Thyroid gland (tissue), 4 donors: Measurements from ENCODE around the gene OBI1.

Experiments
- CTCF ChIP-seq, 6 experiments: fragments of 200-600 bp in 3 of 6; fragments of 450-650 bp in 3 of 6; sonication (generic) in 3 of 6; IDR thresholded peaks; one replicate each; pipeline ENCODE4 v1.5.1; 2016 to 2019; ENCODE audit warnings: antibody characterized with exemption in 6 of 6, mild to moderate bottlenecking in 2 of 6, inconsistent platforms in 1 of 6, moderate library complexity in 1 of 6
- POLR2A ChIP-seq, 2 donors: fragments of 450-650 bp; IDR thresholded peaks; one replicate each; pipeline ENCODE4 v1.6.1; 2017; ENCODE audit warnings: antibody characterized with exemption in 2 of 2, mild to moderate bottlenecking in 2 of 2, moderate library complexity in 1 of 2

GRCh38 chr13:78608688-78609463, 50.1 kb downstream of the OBI1 start:
- TF ChIP-seq POLR2A (IDR thresholded peaks at IDR 0.05): no peak
- no peak for TF ChIP-seq CTCF (IDR thresholded peaks at IDR 0.05)
